OCI-LY1 (cell line): ENCODE results near the gene DIABLO.

Experiments used
- EZH2 ChIP-seq: fragments of 200-600 bp; sonication (generic), shearing (Covaris generic); IDR thresholded peaks from 2 replicates; pipeline ENCODE4 v1.8.0; 2017; ENCODE audit warnings: borderline replicate concordance, mixed run types, mild to moderate bottlenecking, antibody characterized with exemption, low read length, moderate library complexity, mixed read lengths
- TF ChIP-seq, protein P1 (sequence below): fragments of 200-600 bp; sonication (generic), shearing (Covaris generic); IDR thresholded peaks from 2 replicates; pipeline ENCODE4 v1.5.1; 2017; ENCODE audit warnings: mild to moderate bottlenecking, antibody characterized with exemption, low read length, moderate library complexity, mixed read lengths

DNA sequence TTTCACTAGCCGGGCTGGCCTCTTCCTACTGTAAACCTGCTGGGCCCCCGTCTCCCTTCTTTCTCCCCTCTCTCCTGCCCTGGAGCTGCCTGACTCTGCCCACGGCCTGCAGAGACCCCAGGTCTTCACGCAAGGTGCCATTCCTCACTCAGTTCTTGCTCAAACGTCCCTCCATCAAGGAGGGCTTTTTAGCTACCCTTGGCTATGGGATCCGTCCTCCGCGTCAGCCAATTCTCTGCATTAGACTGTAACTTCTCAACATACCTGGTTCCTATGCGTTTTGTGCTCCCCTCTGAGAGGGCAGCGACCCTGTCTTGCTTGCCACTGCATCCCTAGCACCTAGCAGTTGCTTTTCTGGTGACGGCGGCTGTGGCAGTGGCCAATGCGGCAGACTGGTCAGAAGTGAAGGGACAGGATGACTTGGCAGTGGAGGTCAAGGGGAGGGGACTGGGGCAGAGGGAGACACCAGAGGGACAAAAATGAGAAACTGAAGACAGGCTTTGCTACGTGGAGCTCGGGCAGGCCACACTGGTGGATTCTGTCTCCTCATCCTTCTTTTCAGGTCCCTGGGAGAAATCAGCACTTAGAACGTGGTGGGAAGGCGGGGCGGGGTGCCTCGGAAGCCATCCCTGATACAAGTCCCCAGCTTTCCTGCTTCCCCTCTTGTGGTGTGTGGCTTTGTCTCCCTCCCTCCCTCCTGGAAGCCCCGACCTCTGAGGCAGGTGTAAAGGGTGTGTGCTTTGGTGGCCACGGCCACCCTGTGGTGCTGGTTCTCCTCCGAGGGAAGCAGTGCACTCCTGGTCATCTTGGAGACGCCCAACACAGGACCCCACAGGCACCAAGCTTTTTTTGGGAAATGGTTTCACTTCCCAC, 20.6 kb downstream of the DIABLO start:
- TF ChIP-seq, protein P1, sequence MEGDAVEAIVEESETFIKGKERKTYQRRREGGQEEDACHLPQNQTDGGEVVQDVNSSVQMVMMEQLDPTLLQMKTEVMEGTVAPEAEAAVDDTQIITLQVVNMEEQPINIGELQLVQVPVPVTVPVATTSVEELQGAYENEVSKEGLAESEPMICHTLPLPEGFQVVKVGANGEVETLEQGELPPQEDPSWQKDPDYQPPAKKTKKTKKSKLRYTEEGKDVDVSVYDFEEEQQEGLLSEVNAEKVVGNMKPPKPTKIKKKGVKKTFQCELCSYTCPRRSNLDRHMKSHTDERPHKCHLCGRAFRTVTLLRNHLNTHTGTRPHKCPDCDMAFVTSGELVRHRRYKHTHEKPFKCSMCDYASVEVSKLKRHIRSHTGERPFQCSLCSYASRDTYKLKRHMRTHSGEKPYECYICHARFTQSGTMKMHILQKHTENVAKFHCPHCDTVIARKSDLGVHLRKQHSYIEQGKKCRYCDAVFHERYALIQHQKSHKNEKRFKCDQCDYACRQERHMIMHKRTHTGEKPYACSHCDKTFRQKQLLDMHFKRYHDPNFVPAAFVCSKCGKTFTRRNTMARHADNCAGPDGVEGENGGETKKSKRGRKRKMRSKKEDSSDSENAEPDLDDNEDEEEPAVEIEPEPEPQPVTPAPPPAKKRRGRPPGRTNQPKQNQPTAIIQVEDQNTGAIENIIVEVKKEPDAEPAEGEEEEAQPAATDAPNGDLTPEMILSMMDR, result no peak
- TF ChIP-seq EZH2, result no peak
